ENCODE measurements around the gene SGCA. TPM values are rescaled to one million over a fixed set of nuclear protein-coding genes. Genes with fewer than 3 reads are reported as not detected.

SGCA gene
- total RNA-seq, 1 experiment from 2014 or later = 0.24 TPM

DNA sequence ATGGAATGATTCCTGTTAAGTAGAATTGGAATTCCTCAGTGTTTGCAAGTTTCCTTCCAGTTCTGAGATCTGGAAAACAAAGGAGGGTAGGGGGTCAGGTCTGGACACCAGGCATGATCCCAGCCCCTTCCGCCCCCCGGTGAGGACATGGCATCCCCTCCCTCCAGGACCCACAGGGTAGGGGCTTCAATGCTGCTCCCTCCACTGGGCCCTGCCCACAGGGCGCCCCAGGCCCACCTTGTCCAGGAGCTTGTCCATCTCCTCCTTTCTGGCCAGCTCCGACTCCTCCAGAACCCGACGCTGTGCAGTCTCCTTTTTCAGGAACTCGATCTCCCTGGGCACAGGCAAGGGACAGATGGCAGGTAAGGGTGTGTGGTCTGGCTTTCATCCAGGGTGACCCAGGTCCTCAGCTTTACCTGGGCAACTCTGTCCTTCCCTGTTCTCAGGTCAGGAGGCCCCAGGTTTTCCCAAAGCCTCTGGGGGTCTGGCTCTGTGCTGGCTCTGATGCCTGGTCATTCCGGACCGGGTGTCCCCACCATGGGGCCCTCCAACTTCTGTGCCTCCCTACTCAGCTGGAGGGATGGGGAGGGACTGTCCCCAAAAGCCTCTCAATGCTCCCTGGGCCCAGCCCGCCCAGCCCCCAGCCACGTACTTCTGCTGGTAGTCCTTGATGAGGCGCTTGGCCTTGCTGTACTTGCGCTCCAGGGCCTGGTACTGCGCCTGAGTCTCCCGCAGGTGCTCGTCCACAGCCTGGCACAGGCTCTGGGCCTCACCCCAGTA lies 30.3 kb upstream of the SGCA start:
- H2AFZ ChIP-seq (ENCODE audit: low read length) = no peak overlapping the region
- H3K36me3 Mint-ChIP-seq (ENCODE audit: insufficient read depth in 1 of 3, low read depth in 3 of 3) = peaks cover 14 to 47% (median 39%) of the 10 kb centered on the region in 3 experiments; a peak in 6 of 7 replicates
- no peak for DNase-seq
- H3K4me3 Mint-ChIP-seq = no peak overlapping the region
- H4K20me1 ChIP-seq (ENCODE audit: control insufficient read depth, insufficient read depth, insufficient read length) = peaks cover 2% of the 10 kb centered on the region
- WGBS (ENCODE audit: extremely low coverage, insufficient read length, low lambda C conversion rate) = no CpG with 5 or more reads among the region's 16 CpGs
- H3K27ac ChIP-seq (ENCODE audit: insufficient read length, low read depth, low read length) = no peak overlapping the region
- no peak overlapping the region for H3K4ac ChIP-seq (ENCODE audit: low read depth, low read length)
- no peak overlapping the region for H3K14ac ChIP-seq (ENCODE audit: insufficient read depth, low read length)
- H3K4me1 Mint-ChIP-seq = peaks cover 26 to 42% of the 10 kb centered on the region in 2 experiments
- H3K9me3 ChIP-seq (ENCODE audit: control insufficient read depth, low read depth, low read length) = no peaks in the 10 kb centered on the region
- H2BK15ac ChIP-seq (ENCODE audit: low read depth, low read length) = no peak overlapping the region
- no peak overlapping the region for H4K8ac ChIP-seq (replicated peaks; ENCODE audit: insufficient read length, low read depth, low read length)
- no peak overlapping the region for H4K5ac ChIP-seq (ENCODE audit: insufficient read length, low read depth, low read length)
- no peak overlapping the region for H3K4me2 ChIP-seq (ENCODE audit: insufficient read depth, insufficient read length, low read length)
- H3T11ph ChIP-seq (ENCODE audit: low read length) = no peak overlapping the region
- no peak overlapping the region for H3K23ac ChIP-seq (ENCODE audit: insufficient read length, low read depth, low read length)
- H3K79me1 ChIP-seq (ENCODE audit: insufficient read depth, low read depth, low read length, poor library complexity, severe bottlenecking) = no peaks in the 10 kb centered on the region
- no peak overlapping the region for H2AK5ac ChIP-seq (ENCODE audit: insufficient read length, low read length)
- H3K18ac ChIP-seq (ENCODE audit: insufficient read length, low read depth, low read length) = no peak overlapping the region
- H3K9ac ChIP-seq (ENCODE audit: extremely low read depth, insufficient read length, low read length) = no peak overlapping the region
- H3K56ac ChIP-seq (ENCODE audit: insufficient read length, low read depth, low read length) = no peak overlapping the region
- H3K23me2 ChIP-seq (ENCODE audit: insufficient read length, low read depth, low read length, poor library complexity, severe bottlenecking) = peaks cover 4% of the 10 kb centered on the region
- TF ChIP-seq, protein P1, sequence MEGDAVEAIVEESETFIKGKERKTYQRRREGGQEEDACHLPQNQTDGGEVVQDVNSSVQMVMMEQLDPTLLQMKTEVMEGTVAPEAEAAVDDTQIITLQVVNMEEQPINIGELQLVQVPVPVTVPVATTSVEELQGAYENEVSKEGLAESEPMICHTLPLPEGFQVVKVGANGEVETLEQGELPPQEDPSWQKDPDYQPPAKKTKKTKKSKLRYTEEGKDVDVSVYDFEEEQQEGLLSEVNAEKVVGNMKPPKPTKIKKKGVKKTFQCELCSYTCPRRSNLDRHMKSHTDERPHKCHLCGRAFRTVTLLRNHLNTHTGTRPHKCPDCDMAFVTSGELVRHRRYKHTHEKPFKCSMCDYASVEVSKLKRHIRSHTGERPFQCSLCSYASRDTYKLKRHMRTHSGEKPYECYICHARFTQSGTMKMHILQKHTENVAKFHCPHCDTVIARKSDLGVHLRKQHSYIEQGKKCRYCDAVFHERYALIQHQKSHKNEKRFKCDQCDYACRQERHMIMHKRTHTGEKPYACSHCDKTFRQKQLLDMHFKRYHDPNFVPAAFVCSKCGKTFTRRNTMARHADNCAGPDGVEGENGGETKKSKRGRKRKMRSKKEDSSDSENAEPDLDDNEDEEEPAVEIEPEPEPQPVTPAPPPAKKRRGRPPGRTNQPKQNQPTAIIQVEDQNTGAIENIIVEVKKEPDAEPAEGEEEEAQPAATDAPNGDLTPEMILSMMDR (conservative IDR thresholded peaks at IDR 0.05) = no peak
- H2BK12ac ChIP-seq (ENCODE audit: insufficient read length, low read depth, low read length) = no peak overlapping the region
- H2BK120ac ChIP-seq (ENCODE audit: low read depth, low read length, poor library complexity, severe bottlenecking) = no peak overlapping the region
- no peak overlapping the region for H2BK5ac ChIP-seq (ENCODE audit: insufficient read length, low read length)
- no peaks in the 10 kb centered on the region; the same call in 1 of the 2 replicates for H3K27me3 ChIP-seq (ENCODE audit: insufficient read depth, low read length)
- no peaks in the 10 kb centered on the region for H3K79me2 ChIP-seq (ENCODE audit: insufficient read depth, low read length)
- no peak overlapping the region; a peak in 1 of 7 replicates for H3K27ac Mint-ChIP-seq
- H3K27me3 Mint-ChIP-seq (ENCODE audit: low read depth) = peaks cover 21% of the 10 kb centered on the region
- H4K91ac ChIP-seq (ENCODE audit: insufficient read length, low read depth, low read length) = no peak overlapping the region
- H3K4me1 ChIP-seq (ENCODE audit: insufficient read depth, low read length) = peaks cover 5% of the 10 kb centered on the region; the same call in 1 of the 2 replicates
- no peaks in the 10 kb centered on the region; a peak in 1 of 5 replicates for H3K9me3 Mint-ChIP-seq
- H2BK20ac ChIP-seq (ENCODE audit: low read depth, low read length, poor library complexity, severe bottlenecking) = no peak overlapping the region

All from H9 (cell line).